ENCODE results near the gene POP7. TPM values are rescaled to one million over a fixed set of nuclear protein-coding genes. Genes with fewer than 3 reads are reported as not detected.

POP7 gene
- total and polyA plus RNA-seq, 3 donors from 2014 or later = 21.6 to 39.4 (median 33.6) TPM

- intact Hi-C loops (cut with DNase I; ENCODE audit: low total_unique reads) = no loop called here
- 89 to 90% methylated on average over 15 to 17 of the region's 17 CpGs for WGBS, 2 donors
- TF ChIP-seq POLR2A (IDR thresholded peaks at IDR 0.05) = no peak
- TF ChIP-seq CTCF (IDR thresholded peaks at IDR 0.05) = no peak
- Histone ChIP-seq H3K4me3 (no peak overlapping the region), H3K27me3 (no peaks in the 10 kb centered on the region), H3K4me1 (peaks cover 29% of the 10 kb centered on the region), H3K27ac (no peak overlapping the region), H3K9me3 (no peaks in the 10 kb centered on the region), H3K36me3 (ENCODE audit: low read depth, missing control alignments) (no peaks in the 10 kb centered on the region)
- DNase-seq = no peak
Observed at GRCh38 chr7:100685631-100686145, 20.2 kb upstream of the POP7 start.

- intact Hi-C loops (cut with DNase I; ENCODE audit: low total_unique reads) = no loop called here
- 67 to 80% methylated on average over 20 to 33 of the region's 33 CpGs for WGBS, 2 donors
- peak; percentile 51 for DNase-seq
- Histone ChIP-seq H3K27ac (no peak overlapping the region), H3K36me3 (ENCODE audit: low read depth, missing control alignments) (no peaks in the 10 kb centered on the region), H3K9me3 (no peaks in the 10 kb centered on the region), H3K4me1 (peaks cover 32% of the 10 kb centered on the region), H3K27me3 (no peaks in the 10 kb centered on the region), H3K4me3 (no peak overlapping the region)
- TF ChIP-seq POLR2A (IDR thresholded peaks at IDR 0.05) (no peak), CTCF (IDR thresholded peaks at IDR 0.05) (no peak)
Observed at GRCh38 chr7:100686201-100686821, 19.6 kb upstream of the POP7 start.

GRCh38 chr7:100686822-100687211 is 19.1 kb upstream of the POP7 start:
- Histone ChIP-seq H3K27ac (no peak overlapping the region), H3K27me3 (no peaks in the 10 kb centered on the region), H3K4me1 (peaks cover 37% of the 10 kb centered on the region), H3K4me3 (no peak overlapping the region), H3K36me3 (ENCODE audit: low read depth, missing control alignments) (no peaks in the 10 kb centered on the region), H3K9me3 (no peaks in the 10 kb centered on the region)
- no peak for TF ChIP-seq POLR2A (IDR thresholded peaks at IDR 0.05)
- TF ChIP-seq CTCF (IDR thresholded peaks at IDR 0.05) = no peak
- intact Hi-C loops (cut with DNase I; ENCODE audit: low total_unique reads) = no loop called here
- DNase-seq = no peak
- WGBS, 2 donors = 77 to 85% methylated on average over 9 to 17 of the region's 17 CpGs

GRCh38 chr7:100687261-100687660 is 18.7 kb upstream of the POP7 start:
- no peak for TF ChIP-seq POLR2A (IDR thresholded peaks at IDR 0.05)
- no peak for TF ChIP-seq CTCF (IDR thresholded peaks at IDR 0.05)
- no peak for DNase-seq
- Histone ChIP-seq H3K36me3 (ENCODE audit: low read depth, missing control alignments) (no peaks in the 10 kb centered on the region), H3K27ac (peak overlapping the region in 1 of 2 donors; percentile 59), H3K27me3 (no peaks in the 10 kb centered on the region), H3K4me1 (peaks cover 42% of the 10 kb centered on the region), H3K9me3 (no peaks in the 10 kb centered on the region), H3K4me3 (no peak overlapping the region)
- intact Hi-C loops (cut with DNase I; ENCODE audit: low total_unique reads) = no loop called here
- 89 to 92% methylated on average over 7 to 22 of the region's 22 CpGs for WGBS, 2 donors
